GM19324 (cell line): Measurements from ENCODE around the gene RBSN.
A peak's percentile ranks its signal among the peaks of the same experiment; 100 is the strongest.

ENCODE experiments used
- ATAC-seq: cut with Tn5 transposase; IDR thresholded peaks from one replicate; pipeline ENCODE4 v1.9.1; 2021; ENCODE audit warnings: mild to moderate bottlenecking, moderate library complexity; ENCODE audit not compliant: unreplicated experiment, low FRiP score

Gene RBSN

DNA sequence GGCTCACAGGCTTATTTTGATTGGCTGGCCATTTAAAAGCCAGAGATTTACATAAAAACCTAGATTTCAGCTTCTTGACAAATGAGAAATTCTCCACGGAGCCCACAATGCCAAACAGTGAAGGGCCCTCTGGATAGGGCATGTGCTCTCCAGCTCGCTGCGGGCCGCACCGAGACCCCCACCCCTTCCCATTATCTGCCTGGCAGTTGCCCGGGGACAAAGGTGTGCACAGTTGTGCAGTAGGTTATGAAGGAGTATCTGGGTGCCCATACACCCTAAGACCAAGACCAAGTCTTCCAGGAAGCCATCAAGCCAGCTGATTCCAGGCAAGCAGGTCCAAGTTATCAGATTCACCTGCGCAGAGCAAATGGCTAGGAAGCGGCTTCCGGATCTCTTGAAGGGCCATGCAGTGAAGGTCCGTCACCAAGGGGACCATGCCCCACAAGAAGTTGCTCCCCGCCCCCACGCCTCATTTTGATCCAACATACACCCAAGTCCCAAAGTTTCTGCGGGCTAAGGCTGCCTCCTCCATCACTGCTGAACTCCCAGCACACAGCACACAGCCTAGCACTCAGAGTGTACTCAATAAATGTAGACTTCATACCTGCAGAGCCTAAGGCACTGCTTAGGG, 35.2 kb downstream of the RBSN start:
- no peak for ATAC-seq

DNA sequence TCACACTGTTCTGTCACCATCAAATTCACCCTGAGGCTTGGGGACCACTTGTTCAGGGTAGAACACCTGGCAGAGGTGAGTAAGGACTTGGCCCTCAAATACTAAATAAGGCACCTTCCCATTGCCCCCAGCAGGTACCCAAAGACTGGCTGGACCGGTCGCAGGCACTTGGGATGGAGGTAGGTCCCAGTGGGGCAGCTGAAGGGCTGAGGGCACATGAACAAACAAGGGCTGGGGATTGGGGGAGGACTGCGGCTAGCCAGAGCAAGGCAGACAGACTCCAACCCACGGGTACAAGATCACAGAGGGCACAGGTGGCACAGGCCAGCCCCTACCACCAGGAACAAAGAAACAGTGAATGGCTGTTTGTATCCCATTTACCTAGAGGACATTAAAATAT, 35.7 kb downstream of the RBSN start:
- ATAC-seq = no peak

DNA sequence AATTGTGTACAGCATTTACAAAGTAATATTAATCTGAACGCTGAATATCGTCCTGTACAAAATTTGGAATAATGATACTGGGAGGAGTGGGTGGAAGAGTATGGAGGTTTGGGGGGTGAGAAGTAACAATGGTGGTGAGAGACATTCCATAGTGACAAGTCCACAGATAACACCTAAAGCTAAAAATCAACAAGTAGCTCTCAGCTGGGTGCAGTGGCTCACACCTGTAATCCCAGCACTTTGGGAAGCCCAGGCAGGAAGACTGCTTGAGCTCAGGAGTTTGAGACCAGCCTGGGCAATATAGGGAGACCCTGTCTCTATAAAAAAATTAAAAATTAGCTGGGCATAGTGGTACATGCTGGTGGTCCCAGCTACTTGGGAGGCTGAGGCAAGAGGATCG, 38.9 kb downstream of the RBSN start:
- no peak for ATAC-seq

DNA sequence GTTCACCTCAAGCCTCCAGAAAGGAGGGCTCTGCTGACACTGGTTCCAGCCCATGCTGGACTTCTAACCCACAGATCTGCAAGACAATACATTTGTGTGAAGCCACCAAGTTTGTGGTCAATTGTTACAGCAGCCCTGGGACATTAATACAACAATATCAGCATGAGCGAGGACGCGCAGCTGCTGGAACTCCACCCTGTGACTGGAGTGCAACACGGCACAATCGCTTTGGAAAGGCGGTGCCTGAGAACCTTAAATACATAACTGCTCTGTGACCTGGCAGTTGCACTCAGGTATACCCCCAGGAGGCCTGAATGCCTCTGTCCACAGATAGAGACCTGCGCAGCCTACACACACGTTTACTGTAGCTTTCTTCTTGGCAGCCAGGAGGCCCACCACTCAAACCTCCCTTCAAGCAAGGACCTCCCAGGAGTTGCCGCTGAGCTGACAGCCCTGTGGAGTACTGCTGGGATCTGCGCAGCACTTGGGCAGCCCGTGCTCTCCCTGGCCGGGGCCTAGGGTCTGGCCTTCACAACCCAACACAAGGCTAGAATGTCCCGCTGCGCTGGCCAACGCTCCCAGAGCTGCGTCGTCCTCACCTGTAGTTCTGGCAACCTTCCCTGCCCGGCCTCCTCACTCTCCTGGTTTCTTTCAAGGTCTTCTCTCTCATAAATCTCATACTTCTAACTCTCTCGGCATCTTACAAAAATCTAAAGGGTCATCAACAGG, 42.1 kb downstream of the RBSN start:
- ATAC-seq = no peak

DNA sequence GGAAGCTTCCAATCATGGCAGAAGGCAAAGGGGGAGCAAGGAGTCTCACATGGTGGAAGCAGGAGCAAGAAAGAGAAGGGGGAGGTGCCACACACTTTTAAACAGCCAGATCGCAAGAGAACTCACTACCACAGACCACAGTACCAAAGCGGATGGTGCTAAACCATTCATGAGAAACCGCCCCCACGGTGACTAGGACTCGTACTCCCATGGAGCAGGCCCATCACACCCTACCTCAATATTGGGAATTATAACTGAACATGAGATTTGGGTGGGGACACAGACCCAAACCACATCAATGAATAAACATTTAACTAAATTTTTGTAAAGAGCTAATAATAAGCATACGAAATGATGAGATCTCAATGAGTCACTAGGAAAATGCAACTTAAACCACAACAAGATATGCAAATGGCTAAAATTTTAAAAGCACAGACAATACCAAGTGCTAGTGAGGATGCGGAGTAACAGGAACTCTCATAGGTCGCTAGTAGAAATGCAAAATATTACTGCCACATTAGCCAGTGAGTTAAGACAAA, 43.9 kb downstream of the RBSN start:
- no peak for ATAC-seq

DNA sequence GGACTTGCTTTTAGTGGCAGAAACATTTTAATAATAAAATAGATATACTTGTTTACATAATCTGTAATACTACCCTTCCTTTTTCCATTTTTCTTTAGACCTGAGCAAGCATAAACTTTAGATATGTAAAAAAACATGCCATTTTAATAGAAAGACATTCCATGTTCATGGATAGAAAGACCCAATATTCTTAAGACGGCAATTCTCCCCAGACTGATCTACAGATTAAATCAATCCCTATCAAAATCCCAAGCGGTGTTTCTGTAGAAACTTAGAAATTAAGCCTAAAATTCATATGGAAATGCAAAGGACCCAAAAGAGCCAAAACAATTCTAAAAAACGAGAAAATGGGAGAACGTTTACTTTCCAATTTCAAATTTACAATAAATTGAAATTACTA, 45.4 kb downstream of the RBSN start:
- no peak for ATAC-seq

DNA sequence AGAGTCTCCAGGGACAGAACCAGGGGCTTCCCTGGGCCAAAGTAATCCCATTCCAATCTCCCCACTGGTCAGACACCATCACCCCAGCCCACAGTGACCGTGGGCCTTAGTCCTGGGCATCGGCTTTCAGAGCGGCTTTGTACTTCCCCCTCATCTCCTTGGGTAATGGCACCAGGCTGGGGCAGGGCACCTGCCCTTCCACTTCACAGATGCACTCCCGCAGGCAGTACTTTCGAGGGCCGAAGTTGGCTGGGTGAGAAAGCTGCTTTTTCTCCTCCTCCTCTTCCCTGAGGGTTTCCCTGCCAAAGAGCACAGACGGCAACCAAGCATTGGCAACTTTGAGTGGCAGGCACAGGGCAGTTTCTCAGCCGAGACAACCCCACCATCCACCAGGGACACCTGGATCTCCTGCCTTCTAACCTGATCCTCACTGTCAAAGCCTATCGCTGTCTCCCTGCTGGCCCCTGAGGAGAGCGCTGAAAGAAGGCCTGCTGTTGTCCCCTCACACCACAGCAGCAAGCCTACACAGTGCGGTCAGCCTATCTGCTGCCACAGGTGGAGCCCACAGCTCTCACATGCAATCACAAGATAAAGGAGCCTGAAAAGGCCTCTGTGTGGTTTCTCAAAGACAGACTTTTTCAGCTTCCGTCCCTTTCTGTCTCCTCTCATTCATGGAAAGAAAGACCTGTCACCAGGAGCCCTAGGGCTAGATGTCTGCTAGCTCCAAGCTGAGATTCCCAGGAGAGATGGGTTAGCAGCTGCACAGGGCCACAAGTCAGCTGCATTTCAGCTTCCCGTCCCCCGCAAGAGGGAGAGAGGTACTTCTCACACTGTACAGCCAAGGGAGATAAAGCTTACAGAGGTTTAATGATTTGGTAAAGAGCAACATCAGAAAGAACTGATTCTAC, 46.4 kb downstream of the RBSN start:
- no peak for ATAC-seq

DNA sequence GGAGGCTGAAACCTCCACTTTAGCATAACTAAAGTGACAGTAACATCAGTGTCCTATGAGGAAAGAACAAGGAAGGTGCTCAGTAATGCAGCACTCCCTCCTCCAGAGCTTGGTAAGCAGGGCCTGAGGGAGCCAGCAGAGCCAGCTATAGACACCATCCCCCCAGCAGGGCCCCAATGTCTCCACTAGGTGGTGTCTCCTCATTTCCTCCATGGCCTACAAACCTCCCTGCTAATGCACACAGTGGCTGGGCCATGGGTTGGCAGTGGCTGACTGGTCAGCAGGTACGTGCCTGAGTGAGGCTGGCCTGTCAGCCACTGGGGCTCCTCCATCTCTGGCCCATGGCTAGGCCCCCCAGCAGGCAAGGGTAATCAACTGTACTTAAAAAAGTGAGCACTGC, 47.4 kb downstream of the RBSN start:
- peak; percentile 59 for ATAC-seq

DNA sequence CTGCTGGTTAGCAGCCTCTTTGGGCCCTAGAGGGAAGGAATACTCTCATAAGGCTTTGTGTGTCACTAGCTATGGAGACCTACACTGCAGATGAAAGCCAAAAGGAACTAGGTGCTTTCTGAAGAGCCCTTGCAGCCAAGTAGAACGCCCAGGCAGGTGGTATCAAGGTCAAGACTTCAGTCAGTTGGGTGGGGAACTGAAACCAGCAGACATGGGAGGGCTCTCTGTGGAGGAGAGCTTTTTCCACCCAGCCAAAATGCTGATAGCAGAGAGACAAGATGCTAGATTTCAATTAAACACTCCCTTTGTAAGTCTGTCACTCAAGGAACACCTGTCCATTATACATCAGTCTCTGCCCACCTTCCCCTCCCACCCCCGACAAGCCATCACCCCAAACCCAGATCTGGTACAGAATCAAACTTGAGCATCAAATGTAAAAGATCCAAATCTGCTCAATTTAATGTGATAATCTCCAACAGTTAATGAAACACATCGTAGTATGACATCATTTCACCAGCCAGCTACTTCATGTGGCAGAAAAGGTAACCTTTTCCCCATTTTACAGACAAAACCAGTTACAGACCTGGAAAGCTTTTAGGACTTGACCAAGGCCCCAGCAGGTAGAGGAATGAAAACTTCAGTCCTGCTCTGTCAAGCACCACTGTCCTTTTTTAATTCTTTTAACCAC, 48.4 kb downstream of the RBSN start:
- peak; percentile 68 for ATAC-seq

DNA sequence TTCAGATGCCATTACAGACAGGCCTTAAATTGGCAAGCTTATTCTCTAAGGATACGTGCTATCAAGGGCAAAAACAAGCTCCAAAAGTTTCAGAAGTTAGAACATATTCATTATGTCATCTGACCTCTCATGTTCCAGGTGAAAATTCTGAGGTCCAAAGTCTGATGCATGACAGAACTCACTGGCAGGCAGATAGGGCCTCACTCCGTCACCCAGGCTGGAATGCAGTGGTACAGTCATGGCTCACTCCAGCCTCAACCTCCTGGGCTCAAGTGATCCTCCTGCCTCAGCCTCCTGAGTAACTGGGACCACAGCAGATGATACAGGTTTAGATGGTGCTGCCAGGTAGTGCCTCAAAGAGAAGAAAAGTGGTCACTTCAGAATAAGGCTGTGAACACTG, 49.4 kb downstream of the RBSN start:
- ATAC-seq = no peak

DNA sequence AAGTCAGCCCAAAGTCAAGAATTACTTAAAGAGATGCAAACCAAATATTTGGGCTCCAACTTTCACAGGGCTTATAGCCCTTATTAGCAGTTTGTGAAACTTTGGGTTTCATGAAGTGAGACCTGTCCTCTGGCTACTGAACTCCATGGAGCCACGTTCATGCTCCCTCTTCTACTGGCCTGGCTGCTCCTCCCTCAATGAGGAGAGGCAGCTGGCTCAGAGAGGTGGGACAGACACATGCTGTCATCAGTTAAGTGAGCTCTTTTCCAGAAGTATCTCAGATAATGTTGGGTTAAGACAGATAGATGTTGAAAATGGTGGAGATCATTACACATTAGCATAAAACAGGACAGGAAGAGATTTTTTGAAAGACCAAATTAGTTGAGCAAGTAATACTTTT, 53.3 kb downstream of the RBSN start:
- ATAC-seq = no peak

DNA sequence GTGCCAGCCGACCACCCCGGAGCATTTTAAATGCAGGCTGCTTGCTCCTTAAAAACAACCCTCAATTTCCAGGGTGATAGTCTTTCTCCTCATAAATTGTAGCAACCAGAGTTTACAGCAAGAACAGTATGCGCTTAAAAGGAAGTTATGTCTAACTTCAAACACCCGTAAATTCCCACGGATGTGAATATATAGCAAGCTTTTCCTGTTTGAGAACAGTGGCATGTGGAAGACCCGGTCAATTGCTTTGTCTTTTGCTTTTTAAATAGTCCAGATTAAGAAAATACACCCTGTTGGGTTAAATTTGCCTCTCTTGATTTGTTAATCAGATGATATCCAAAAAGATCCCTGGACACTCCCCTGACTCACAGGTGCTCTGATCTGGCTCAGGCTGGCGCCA, 54.6 kb downstream of the RBSN start:
- ATAC-seq = no peak

DNA sequence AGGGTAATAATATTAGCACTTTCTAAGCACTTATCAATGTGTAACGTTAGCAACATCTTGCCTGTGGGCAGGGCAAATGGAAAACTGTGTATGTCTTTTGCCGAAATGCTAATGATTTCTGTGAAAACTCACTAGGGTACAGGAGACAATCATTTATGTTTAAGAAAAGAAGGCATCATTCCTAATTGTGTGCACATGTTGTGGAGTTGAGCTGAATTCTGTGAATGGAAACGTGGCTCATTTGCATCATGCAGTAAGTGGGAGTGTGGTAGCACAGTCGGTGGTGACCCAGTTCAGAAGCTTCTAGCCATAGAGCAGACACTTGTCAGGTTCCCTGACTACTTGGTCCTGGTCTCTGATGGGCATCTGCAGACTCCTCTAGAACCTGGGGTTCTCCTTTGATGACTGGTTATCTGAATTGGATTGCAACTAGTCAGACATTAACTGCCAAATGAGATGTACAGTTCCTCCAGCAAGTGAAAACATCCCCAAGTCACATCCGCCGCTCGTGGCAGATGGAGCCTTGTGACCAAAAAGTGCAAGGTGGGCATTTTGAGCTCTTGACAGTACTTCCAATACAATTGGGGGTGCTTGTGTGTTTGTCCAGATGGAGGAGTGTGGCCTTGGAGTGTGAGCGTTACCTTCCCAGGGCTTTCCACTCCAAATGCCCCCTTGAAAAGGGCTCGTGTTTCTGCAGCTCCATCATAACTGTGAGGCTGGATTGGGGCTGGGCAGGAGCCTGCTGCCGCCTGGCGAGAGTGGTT, 55.4 kb downstream of the RBSN start:
- no peak for ATAC-seq

DNA sequence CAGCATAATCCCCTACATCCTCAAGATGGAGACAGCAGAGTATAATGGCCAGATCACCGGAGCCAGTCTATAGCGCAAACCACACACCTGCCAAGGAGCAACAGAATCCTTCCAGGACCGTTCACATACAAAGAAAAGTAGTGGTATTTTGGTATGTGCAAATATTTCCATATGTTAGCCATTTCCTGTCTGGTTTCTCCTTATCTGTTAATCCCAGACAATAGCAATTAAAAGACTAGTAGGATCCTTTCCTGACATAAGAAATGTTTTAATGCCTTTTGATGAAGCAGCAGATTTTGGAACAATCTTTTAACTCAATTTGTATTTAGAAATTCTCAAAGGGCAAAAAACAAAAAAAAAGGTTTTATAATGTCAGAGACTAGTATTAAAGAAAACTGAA, 56.0 kb downstream of the RBSN start:
- no peak for ATAC-seq

DNA sequence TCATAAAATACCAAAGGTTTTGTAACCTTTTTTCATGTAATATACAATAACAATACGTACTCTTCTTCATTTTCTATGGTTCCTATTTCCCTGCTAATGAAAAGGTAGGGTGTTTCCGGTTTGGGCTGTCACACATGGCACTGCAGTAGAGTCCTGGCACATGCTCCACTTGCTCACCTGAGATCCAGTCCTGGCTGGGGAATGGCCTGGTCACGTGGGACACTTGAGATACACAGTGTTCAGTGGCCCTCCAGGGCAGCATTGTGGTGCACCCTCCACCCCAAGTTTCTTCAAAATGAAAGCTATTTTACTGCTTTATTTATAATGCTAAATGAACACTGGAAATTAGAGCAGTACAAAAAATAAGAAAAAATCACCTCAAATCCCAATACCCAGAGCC, 57.0 kb downstream of the RBSN start:
- no peak for ATAC-seq

DNA sequence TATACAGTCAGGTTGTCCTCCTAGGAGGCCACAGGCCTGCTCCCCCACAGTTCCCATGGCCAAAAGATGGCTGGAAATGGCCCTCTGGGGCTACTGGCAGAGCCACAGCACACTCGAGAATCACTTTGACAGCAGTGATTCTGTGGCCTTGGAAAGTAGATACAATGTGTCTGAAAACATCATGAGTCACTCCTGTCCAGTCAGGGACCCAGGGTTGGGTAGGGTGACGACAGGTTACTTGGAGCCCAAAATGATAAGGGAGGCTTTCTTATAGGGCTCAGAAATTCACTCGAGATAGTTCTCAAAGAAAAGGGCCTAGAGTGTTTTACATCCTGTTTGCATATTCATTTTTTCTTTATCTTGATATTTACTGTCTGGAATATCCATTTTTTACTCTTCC, 58.1 kb downstream of the RBSN start:
- ATAC-seq = no peak

DNA sequence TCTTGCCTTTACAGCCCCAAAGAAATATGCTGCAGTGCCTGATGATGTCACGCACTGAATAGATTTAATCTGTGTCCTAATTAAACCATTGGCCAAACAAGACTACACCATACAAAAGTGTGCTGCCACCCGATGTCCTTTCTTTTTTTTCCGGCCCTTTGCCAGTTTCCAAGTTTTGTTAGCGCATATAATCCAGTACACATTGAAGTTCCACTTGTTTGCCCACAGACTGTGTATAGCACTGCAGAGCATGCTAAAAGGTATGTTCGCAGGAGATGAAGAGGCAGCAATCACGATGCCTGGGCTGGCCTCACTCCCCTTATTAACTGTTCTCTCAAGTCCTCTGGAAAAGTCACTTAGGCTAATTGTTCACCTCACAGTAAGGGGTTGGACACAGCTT, 60.6 kb downstream of the RBSN start:
- ATAC-seq = no peak

DNA sequence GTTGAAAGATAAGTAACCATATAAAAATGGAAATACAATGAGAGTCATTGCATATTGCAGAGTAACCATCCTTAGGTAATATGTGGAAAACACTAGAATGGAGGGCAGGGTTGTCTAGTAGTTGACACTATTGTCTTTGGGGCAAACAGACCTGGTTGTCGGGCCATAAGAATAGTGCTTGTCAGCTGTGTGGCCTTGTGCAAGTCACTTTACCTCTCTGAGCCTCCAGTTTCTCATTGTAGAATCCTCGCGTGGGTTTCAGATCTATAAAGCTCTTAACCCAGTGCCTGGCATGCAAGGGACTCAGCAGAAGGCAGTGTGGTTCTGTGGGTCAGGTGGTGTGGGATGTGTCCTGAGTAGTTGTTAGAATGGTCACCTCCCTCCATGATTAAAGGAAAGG, 65.8 kb downstream of the RBSN start:
- no peak for ATAC-seq

DNA sequence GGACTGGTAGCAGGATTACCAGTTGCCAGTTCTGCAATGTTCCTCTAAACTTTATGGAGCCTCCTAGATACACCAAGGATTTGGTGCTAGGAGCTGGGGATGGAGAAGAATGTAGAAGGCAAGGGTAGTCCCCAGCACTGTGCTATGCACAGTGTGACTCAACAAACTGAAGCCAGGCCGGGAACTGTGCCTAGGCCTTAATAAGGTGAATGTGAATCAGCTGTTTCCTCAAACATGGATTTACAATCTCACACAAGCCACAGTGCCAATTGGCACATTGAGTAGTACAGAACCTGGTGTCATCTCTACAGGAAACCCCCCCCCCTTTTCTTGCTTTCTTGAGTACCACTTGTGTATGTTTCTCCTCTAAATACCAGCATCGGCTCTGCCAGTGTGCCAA, 66.3 kb downstream of the RBSN start:
- no peak for ATAC-seq

DNA sequence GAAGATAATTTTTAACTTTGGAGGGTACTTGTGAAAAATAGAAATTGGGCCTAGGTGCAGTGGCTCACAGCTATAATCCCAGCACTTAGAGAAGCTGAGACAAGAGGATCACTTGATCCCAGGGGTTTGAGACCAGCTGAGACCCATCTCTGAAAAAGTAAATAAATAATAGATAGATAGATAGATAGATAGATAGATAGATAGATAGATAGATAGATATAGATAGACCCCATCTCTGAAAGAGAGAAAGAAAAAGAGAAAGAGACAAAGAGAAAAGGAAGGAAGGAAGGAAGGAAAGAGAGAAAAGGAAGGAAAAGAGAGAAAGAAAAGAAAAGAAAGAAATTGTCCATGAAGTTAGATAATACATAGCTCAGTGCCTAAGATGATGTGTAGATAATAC, 69.3 kb downstream of the RBSN start:
- ATAC-seq = no peak
